Endothelial cell (in vitro differentiated cells): ENCODE results near the gene DOCK4. TPM values are rescaled to one million over a fixed set of nuclear protein-coding genes. Genes with fewer than 3 reads are reported as not detected.

Experiments used
- DNase-seq: peaks from one replicate; pipeline ENCODE4 v3.0.0; 2021; ENCODE audit warnings: low spot score
- H3K27ac Mint-ChIP-seq: one replicate; pipeline ENCODE4 v1.8.0; 2021; ENCODE audit warnings: mixed read lengths, inconsistent platforms; ENCODE audit not compliant: unreplicated experiment
- H3K27me3 Mint-ChIP-seq: one replicate; pipeline ENCODE4 v1.8.0; 2021; ENCODE audit warnings: mild to moderate bottlenecking, moderate library complexity, mixed read lengths, inconsistent platforms; ENCODE audit not compliant: unreplicated experiment
- H3K36me3 Mint-ChIP-seq: one replicate; pipeline ENCODE4 v1.8.0; 2021; ENCODE audit warnings: mild to moderate bottlenecking, low read depth, mixed read lengths, inconsistent platforms; ENCODE audit not compliant: unreplicated experiment
- H3K4me1 Mint-ChIP-seq: one replicate; pipeline ENCODE4 v1.8.0; 2021; ENCODE audit warnings: mild to moderate bottlenecking, mixed read lengths, inconsistent platforms; ENCODE audit not compliant: unreplicated experiment
- H3K4me3 Mint-ChIP-seq: one replicate; pipeline ENCODE4 v1.8.0; 2021; ENCODE audit warnings: mild to moderate bottlenecking, mixed read lengths, inconsistent platforms; ENCODE audit not compliant: unreplicated experiment
- H3K9me3 Mint-ChIP-seq: one replicate; pipeline ENCODE4 v1.8.0; 2021; ENCODE audit warnings: mixed read lengths, inconsistent platforms; ENCODE audit not compliant: unreplicated experiment
- total RNA-seq: library from RNA; stranded (reverse); fragmentation: NEBNext Ultra II Directional; extraction: Animal tissue kit (Norgen Biotek cat#: 25700); gene quantifications from one replicate; pipeline ENCODE4 v1.2.1, GENCODE V29; 2021; ENCODE audit not compliant: unreplicated experiment
- TF ChIP-seq, protein P1 (sequence below): fragments of 200-600 bp; sonication (generic); IDR thresholded peaks from one replicate; pipeline ENCODE4 v1.5.0; 2021; ENCODE audit warnings: antibody characterized with exemption; ENCODE audit not compliant: unreplicated experiment

The DOCK4 gene
- total RNA-seq, 1 donor from 2014 or later, result 99.2 TPM

DNA sequence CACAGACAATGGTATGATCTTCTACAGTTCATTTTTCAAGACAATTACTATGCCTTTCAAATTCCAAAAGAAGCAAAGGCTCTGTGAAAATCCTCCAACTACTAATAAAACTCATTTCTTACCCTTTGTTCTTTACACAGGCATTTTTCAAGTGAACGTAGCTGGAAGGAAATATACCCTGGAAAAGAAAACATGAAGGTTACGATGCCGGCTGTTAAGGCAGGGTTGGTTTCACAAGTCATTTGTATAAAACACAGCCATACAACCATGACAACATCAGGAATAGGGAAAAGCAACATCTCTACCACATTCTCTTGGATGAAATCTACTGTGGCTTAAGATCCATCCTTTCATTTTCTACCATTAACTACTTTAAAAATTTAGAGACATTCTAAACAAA, 207.9 kb downstream of the DOCK4 start:
- no peaks in the 10 kb centered on the region for H3K9me3 Mint-ChIP-seq
- H3K27me3 Mint-ChIP-seq, result no peaks in the 10 kb centered on the region
- no peak for DNase-seq
- no peak overlapping the region for H3K4me3 Mint-ChIP-seq
- H3K27ac Mint-ChIP-seq, result peak overlapping the region; percentile 96
- peaks cover 15% of the 10 kb centered on the region for H3K4me1 Mint-ChIP-seq
- no peaks in the 10 kb centered on the region for H3K36me3 Mint-ChIP-seq
- TF ChIP-seq, protein P1, sequence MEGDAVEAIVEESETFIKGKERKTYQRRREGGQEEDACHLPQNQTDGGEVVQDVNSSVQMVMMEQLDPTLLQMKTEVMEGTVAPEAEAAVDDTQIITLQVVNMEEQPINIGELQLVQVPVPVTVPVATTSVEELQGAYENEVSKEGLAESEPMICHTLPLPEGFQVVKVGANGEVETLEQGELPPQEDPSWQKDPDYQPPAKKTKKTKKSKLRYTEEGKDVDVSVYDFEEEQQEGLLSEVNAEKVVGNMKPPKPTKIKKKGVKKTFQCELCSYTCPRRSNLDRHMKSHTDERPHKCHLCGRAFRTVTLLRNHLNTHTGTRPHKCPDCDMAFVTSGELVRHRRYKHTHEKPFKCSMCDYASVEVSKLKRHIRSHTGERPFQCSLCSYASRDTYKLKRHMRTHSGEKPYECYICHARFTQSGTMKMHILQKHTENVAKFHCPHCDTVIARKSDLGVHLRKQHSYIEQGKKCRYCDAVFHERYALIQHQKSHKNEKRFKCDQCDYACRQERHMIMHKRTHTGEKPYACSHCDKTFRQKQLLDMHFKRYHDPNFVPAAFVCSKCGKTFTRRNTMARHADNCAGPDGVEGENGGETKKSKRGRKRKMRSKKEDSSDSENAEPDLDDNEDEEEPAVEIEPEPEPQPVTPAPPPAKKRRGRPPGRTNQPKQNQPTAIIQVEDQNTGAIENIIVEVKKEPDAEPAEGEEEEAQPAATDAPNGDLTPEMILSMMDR, result no peak

DNA sequence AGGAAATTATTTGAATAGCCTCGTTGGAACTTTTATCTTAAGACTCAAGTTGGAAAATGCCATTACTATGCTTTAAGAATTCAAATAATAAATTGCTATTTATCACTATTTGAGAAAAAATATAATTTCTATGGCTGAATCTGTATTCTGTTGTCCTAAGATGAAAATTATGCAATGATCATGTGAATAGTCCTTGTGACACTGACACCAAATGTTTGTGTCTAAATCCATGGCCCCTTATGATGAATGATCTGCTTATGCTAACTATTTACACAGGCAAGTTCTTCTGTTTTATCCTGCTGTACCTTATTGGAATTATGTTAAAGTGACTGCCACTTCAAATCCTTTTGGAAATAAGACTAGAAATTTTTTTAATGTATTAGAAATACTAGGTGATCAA, 208.7 kb downstream of the DOCK4 start:
- H3K4me1 Mint-ChIP-seq, result peaks cover 15% of the 10 kb centered on the region
- no peaks in the 10 kb centered on the region for H3K27me3 Mint-ChIP-seq
- H3K4me3 Mint-ChIP-seq, result no peak overlapping the region
- DNase-seq, result no peak
- peak overlapping the region; percentile 96 for H3K27ac Mint-ChIP-seq
- peaks cover 3% of the 10 kb centered on the region for H3K36me3 Mint-ChIP-seq
- TF ChIP-seq, protein P1, result no peak
- no peaks in the 10 kb centered on the region for H3K9me3 Mint-ChIP-seq

DNA sequence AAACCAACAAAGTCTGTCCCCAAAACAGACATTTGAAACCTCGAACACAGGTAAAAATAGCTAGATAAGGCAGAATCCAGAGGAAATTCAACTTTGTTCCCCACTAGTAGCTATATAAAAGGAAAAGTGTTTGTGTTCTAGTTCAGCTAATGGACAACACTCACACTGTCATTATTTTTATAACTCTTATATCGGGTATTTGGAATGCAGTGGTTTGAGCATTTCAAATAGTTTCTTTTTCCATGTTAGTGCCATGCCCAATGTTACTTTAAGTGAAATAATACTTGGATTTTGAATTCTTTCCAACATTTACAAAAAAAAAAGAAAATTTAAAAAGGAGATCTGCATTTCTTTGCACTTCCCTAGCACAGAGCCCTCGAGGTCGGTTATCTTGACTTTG, 213.6 kb downstream of the DOCK4 start:
- Mint-ChIP-seq H3K9me3 (no peaks in the 10 kb centered on the region), H3K27ac (no peak overlapping the region), H3K4me3 (no peak overlapping the region)

DNA sequence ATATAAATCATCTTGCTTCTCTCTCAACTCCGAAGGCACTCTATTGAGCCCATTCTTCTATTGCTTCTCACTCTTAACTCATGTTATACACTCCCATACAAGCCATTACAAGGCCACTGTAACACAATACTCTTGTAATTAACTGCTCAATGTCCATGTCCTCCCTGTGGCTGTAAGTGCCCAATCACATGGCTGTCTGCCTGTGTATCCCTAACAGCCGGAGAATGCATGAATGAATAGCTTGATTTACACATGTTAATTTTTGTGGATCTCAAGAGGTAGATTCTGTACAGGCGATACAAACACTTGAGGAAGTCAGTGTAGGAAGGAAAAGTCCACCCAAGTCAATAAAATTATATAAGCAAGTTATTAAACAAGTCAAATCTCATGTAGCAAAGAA, 215.6 kb downstream of the DOCK4 start:
- Mint-ChIP-seq H3K27ac (no peak overlapping the region), H3K9me3 (no peaks in the 10 kb centered on the region), H3K27me3 (peaks cover 5% of the 10 kb centered on the region), H3K4me1 (peaks cover 41% of the 10 kb centered on the region), H3K4me3 (no peak overlapping the region), H3K36me3 (peaks cover 34% of the 10 kb centered on the region)
- no peak for DNase-seq
- TF ChIP-seq, protein P1, result no peak

More for the DNA sequence above, 213.6 kb downstream of the DOCK4 start:
- peaks cover 25% of the 10 kb centered on the region for H3K36me3 Mint-ChIP-seq
- H3K27me3 Mint-ChIP-seq, result no peaks in the 10 kb centered on the region
- H3K4me1 Mint-ChIP-seq, result peaks cover 23% of the 10 kb centered on the region
- TF ChIP-seq, protein P1, result no peak
- DNase-seq, result no peak

DNA sequence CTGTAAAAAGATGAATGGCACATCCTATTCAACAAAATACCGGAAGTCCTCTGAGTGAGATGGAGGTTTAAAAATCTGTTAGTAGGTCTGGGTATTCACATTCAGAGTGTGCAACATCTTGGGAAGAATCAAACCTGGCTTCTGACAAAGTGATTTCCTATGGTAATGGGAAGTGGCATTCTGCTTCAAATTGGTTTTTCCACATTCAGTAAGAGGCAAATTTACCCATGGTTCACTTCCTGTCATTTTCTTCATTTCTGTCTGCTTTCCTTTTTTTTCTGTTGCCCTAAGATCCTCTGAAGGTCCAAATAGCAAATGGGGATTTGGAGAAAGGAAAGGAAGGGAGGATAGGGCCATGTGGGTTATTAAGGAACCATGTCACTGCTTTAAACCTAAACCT, 218.3 kb downstream of the DOCK4 start:
- peaks cover 57% of the 10 kb centered on the region for H3K4me1 Mint-ChIP-seq
- no peaks in the 10 kb centered on the region for H3K9me3 Mint-ChIP-seq
- peaks cover 61% of the 10 kb centered on the region for H3K36me3 Mint-ChIP-seq
- no peak overlapping the region for H3K4me3 Mint-ChIP-seq
- TF ChIP-seq, protein P1, result no peak
- DNase-seq, result no peak
- H3K27ac Mint-ChIP-seq, result peak overlapping the region; percentile 48
- H3K27me3 Mint-ChIP-seq, result peaks cover 10% of the 10 kb centered on the region
